HG03139 (cell line): ENCODE data around the gene STYK1.
"Not testable (repeated sequence)": the region's sequence is repeated elsewhere in the genome, so short reads cannot be mapped to it uniquely, and the experiment has no call there.

Experiments
- ATAC-seq: cut with Tn5 transposase; IDR thresholded peaks from one replicate; pipeline ENCODE4 v1.9.1; 2021; ENCODE audit not compliant: unreplicated experiment

The STYK1 gene

GRCh38 chr12:10690906-10691305 is 17.1 kb upstream of the STYK1 start:
- ATAC-seq = no peak

GRCh38 chr12:10689146-10689545 is 15.3 kb upstream of the STYK1 start:
- no peak for ATAC-seq

GRCh38 chr12:10688042-10688441 is 14.2 kb upstream of the STYK1 start:
- no peak for ATAC-seq

- ATAC-seq = no peak
Observed at GRCh38 chr12:10672231-10672868, 1.5 kb downstream of the STYK1 start.

GRCh38 chr12:10669533-10669932 is 4.3 kb downstream of the STYK1 start:
- ATAC-seq = no peak

GRCh38 chr12:10668526-10668925 is 5.3 kb downstream of the STYK1 start:
- no peak for ATAC-seq

GRCh38 chr12:10667581-10667980 is 6.3 kb downstream of the STYK1 start:
- no peak for ATAC-seq

GRCh38 chr12:10664499-10664898 is 9.4 kb downstream of the STYK1 start:
- no peak for ATAC-seq

GRCh38 chr12:10663869-10664268 is 10.0 kb downstream of the STYK1 start:
- ATAC-seq = no peak

- no peak for ATAC-seq
Observed at GRCh38 chr12:10661338-10661737, 12.5 kb downstream of the STYK1 start.

- no peak for ATAC-seq
Observed at GRCh38 chr12:10654003-10654402, 19.8 kb downstream of the STYK1 start.

- ATAC-seq = no peak
Observed at GRCh38 chr12:10652192-10652591, 21.7 kb downstream of the STYK1 start.

GRCh38 chr12:10646576-10646975 is 27.3 kb downstream of the STYK1 start:
- not testable (repeated sequence) for ATAC-seq

- no peak for ATAC-seq
Observed at GRCh38 chr12:10645910-10646309, 27.9 kb downstream of the STYK1 start.

- no peak for ATAC-seq
Observed at GRCh38 chr12:10641735-10642500, 31.9 kb downstream of the STYK1 start.

- no peak for ATAC-seq
Observed at GRCh38 chr12:10638728-10639127, 35.1 kb downstream of the STYK1 start.

- ATAC-seq = no peak
Observed at GRCh38 chr12:10636611-10637010, 37.2 kb downstream of the STYK1 start.

- no peak for ATAC-seq
Observed at GRCh38 chr12:10636124-10636523, 37.7 kb downstream of the STYK1 start.

GRCh38 chr12:10635306-10635705 is 38.5 kb downstream of the STYK1 start:
- no peak for ATAC-seq

- no peak for ATAC-seq
Observed at GRCh38 chr12:10634427-10634826, 39.4 kb downstream of the STYK1 start.

GRCh38 chr12:10633541-10633940 is 40.3 kb downstream of the STYK1 start:
- ATAC-seq = no peak

- no peak for ATAC-seq
Observed at GRCh38 chr12:10632226-10632625, 41.6 kb downstream of the STYK1 start.

- no peak for ATAC-seq
Observed at GRCh38 chr12:10624605-10625004, 49.2 kb downstream of the STYK1 start.
